OCI-LY1 (cell line): ENCODE results near the gene TNFAIP8.

Experiments
- EZH2 ChIP-seq: fragments of 200-600 bp; sonication (generic), shearing (Covaris generic); IDR thresholded peaks from 2 replicates; pipeline ENCODE4 v1.8.0; 2017; ENCODE audit warnings: borderline replicate concordance, mixed run types, mild to moderate bottlenecking, antibody characterized with exemption, low read length, moderate library complexity, mixed read lengths
- TF ChIP-seq, protein P1 (sequence below): fragments of 200-600 bp; sonication (generic), shearing (Covaris generic); IDR thresholded peaks from 2 replicates; pipeline ENCODE4 v1.5.1; 2017; ENCODE audit warnings: mild to moderate bottlenecking, antibody characterized with exemption, low read length, moderate library complexity, mixed read lengths

DNA sequence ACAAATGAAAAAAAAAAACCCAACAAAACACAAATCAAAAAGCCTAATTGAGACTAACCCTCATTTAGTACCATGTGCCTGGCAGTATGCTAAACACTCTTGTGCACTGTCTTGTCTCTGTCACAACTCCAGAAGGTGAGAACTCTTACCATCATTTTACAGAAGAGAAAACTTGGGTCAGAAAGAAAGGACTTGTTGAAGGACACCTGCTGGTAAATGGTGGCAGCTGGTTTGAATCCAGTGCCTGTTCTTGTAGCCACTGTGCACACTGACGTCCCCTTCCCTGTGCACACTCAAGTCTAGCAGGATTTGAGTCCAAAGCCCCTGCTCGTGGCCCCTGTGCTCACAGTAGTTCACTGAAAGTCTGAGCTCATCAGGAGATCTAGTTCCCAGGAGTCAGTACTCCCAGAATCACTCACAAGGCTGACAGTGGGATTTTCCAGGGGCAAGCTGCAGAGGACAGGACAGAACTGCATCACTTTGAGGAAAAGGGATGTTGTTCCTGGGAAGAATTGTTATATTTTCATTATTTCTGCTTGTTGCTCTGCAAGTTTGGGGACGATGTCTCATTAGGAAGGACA, 53.5 kb downstream of the TNFAIP8 start:
- TF ChIP-seq, protein P1, sequence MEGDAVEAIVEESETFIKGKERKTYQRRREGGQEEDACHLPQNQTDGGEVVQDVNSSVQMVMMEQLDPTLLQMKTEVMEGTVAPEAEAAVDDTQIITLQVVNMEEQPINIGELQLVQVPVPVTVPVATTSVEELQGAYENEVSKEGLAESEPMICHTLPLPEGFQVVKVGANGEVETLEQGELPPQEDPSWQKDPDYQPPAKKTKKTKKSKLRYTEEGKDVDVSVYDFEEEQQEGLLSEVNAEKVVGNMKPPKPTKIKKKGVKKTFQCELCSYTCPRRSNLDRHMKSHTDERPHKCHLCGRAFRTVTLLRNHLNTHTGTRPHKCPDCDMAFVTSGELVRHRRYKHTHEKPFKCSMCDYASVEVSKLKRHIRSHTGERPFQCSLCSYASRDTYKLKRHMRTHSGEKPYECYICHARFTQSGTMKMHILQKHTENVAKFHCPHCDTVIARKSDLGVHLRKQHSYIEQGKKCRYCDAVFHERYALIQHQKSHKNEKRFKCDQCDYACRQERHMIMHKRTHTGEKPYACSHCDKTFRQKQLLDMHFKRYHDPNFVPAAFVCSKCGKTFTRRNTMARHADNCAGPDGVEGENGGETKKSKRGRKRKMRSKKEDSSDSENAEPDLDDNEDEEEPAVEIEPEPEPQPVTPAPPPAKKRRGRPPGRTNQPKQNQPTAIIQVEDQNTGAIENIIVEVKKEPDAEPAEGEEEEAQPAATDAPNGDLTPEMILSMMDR: peak; percentile 58
- TF ChIP-seq EZH2: no peak
